ENCODE measurements around the gene CTSW.

Gene CTSW

DNA sequence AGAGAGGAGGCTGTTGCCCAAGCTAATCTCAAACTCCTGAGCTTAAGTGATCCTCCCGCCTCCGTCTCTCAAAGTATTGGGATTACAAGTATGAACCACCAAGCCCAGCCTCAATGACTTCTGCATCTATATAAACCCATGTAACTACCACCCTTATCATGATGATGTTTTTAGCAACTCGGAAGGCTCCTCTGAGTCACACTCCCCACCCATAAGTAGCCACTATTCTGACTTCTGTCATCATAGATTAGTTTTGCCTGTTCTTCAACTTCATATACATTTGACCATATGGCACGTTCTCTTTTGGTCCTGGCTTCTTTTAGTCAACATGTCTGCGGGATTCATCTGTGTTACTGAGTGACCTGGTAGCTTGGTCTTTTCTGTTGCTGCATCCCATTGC is 27.0 kb downstream of the CTSW start:
- no peak for DNase-seq

DNA sequence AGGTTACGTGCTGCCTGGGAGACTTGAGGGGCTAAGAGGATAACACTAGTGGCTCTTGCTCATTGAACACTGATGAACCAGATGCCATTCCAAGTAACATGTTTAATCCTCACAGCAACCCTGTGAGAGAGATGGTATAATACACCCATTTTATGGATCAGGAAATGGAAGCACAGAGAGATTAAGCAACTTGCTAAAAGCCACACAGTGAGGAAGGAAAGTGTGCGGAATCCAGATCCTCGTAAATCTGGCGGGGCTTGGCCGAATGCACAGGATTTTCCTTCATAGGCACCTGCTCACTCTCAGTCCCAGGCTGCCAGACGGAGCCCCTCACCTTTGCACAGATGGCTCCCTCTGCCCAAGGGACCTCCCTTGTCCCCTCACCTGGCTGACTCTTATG is 28.2 kb downstream of the CTSW start:
- no peak for DNase-seq

DNA sequence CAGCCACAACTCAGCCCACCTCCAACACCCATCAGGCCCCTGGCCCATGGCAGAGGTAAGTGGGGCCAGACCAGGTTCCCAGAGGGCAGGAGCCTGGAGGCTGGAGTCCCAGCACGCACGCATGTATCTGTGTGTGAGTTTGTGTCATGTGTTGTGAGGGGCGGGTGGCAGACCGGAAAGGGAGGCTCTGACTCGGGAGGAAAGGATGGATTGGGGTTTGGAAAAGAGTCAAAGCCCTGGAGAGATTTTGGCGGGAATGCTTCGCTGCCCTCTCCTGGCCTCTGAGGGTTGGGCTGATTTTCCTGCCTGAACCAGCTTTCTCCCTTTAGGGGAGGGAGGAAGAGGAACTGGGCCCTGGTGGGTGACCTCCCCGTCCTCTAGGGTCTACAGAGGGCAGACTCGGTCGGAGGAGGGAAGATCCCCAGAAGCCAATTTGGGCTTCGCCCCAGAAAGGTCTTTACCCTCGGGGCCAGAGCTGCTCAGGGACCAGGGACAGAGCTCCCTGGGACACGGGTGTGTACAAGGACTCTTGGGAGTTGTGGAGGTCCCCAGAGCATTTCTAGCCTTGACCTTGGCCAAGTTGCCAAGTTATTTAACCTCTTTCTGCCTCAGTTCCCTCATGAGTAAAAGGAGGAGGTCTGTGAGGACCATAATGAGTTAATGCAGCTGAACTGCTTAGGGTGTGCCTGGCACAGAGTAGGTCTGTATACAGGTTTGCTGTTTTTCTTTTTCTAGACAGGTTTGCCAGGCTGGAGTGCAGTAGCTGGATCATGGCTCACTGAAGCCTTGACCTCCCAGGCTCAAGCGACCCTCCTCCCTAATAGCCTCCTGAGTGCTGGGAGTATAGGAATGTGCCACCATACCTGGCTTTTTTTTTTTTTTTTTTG is 32.3 kb downstream of the CTSW start:
- no peak for DNase-seq

DNA sequence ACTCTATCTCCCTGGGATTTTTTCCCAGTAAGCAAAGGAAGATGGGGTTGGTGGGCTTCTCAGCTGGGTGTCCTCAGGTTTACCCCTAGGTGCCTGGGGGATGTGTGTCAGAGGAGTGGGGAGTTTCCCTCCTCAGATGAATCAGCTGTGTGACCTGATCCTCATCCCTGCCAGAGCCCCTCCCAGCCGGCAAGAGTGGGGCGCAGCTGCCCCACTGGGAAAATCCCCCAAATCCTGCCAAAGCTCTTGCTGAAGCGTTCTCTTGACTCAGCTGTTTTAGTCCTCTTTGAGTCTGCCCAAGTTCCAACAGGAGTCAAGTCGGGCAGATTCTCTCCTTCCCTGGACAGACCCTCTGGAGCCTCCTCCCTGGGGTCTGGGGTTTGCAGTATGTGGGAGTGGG is 33.2 kb downstream of the CTSW start:
- DNase-seq: no peak

DNA sequence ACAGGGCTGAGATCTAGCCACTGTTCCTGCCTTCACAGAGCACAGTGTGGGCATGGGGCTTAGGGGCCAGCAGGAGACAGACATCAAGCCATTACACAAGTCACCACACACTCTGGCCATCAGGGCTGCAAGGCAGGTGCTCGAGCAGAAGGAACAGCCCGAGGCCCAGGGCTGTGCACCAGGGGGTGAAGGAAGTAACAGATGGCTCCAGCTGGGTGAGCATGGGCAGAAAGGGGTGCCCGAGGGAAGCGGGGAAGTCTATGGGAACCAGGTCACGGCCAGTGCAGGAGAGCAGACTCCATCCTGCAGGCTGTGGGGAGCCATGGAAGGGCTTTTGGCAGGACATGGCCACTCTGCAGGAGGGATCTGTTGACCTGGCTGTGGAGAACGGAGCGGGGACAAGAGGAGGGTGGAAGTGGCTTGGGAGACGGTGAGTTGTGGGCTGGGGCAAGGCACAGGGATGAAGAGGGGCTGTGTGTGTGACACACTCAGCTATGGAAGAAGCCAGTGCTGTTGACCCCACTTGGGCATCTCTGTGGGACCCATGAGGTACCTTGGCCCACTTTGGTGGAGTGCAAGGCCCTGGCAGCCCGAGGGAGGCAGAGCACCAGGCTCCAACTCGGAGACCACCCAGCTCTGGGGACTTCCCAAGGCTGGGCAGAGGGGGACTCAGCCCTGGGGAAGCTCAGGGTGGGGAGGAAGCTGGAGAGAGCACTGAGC is 35.6 kb downstream of the CTSW start:
- DNase-seq: no peak

DNA sequence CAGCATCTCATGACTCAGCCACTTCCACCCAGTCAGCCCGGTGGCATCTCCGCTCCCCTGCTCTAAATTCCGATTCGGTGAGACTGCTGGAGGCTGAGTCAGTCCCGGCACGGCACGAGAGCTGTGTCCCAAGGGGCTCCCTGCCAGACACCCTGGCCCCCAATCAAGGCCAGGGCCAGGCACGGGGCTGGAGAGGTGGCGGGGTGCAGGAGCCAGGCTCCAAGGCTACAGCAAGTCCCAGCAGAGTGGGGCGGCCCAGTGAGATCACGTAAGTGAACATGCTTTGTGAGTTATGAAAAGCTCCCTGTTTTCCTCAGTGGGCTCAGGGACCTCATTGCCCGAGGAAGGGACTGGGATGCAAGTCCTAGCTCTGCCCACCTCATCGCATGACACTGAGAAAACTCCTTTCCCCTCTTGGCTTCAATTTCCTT is 36.2 kb downstream of the CTSW start:
- DNase-seq: no peak

DNA sequence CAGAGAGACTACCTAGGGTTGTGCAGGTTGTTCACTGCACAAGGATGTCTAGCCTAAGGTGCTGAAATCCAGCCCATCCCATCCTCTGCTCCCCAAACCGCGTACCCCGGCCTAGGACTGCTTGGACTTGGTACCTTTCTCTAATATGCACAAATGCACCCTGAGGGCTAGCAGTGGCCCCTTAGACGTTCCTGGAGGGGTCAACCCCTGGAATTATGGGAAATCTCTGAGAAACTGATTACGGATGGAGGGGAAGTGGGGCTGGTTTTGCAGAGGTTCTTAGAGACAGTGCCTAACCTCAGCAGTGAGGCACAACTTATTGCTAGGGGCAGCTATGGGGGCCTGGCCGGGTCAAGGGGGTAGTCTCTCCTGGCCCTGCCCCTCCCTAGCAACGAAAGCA is 36.8 kb downstream of the CTSW start:
- DNase-seq: no peak

DNA sequence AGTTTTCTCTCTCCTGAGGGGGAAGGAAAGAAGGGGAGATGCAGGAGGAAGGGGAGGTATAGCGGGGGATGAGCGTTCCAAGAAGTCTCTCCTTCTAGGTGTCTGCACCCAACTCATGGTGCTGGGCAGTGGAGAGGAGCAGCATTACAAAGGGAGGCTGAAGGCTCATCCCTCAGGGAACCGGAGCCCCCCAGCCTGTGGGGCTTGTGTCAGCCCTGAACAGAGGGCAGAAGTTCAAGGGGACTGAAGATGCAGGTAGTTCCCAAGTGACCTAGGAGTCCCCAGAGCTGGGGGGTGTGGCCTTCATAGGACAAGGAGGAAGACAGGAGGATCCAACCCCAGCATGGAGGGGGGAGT is 37.4 kb downstream of the CTSW start:
- no peak for DNase-seq

DNA sequence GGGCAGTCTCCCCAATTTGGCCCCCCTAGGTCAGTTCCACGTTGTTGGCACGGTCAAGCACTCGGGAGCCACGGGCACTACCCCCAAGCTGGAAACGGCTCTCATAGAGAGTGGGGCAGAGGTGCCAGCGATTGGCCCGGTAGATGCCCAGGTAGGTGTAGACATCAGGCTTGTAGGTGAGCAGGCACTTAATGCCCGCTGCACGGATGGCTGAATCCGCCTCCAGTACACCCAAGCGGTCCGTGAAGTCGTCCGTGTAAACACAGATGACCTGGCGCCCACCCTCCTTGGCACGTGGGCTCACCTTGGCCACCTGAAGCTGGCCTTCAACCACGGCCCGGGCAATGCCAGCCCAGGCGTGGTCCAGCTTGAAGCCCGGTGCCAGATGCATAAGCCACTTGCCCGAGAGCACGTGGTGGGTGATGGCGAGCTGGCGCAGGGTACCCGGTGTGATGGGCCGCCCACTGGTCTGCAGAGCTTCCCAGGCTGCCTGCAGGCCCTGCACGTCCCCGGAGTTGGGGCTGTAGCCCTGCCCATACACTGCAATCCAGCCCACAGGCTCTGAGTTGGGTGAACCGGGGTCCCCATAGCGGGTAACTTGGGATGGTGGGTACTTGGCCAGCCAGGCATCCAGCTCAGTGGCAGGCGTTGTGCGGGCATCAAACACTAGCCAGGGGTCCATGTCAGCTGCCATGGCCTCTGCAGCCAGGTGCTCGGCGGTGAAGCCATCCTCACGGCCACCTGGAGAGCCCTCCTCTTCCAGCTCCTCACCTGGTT is 38.0 kb downstream of the CTSW start:
- no peak for DNase-seq

DNA sequence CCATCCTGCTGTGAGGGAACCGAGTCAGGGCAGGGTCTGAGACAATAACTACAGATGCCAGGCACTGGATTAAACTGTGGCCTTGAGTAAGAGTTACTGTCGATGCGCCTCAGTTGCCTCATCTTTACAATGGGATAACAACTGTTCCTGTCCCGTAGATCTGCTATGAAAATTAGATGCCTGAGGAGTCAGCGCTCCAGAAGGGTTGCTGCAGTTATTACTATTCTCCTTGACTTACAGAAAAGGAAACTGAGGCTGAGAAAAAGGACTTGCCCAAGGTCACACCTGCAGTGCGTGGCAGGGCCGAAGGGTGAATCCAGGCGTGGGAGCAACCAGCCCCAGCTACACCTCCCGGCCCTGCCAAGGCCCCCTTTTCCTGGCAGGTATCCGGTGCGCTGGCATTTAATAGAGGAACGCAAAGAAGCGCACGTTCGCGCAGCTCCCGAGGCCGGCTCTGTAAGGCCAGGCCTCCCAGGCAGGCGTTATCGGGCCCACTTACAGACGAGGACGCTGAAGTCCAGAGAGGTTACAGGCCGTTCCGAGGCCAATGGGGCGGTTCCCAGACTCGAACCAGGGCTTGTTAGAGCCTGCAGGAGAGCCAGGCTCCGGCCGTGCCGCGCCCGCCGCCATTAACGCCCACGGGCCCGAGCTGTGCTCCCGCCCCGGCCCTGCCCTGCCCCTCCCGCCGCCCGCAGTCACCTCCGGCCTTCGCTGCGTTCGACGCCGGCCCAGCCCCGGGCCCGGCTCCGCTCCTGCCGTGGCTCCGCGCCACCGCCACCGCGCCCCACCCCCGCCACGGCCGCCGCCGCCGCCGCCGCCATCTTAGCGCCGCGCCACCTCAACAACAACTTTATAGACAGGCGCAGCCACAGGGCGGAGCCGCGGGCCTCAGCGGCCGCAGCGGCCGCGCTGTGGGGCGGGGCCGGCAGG is 38.8 kb downstream of the CTSW start, which contains the start of gene C11orf68:
C11orf68 (minus strand) TSS at position 852 of the 930 bp plus-strand sequence; CDS start at position 821, 31 bp downstream.
- no peak for DNase-seq

DNA sequence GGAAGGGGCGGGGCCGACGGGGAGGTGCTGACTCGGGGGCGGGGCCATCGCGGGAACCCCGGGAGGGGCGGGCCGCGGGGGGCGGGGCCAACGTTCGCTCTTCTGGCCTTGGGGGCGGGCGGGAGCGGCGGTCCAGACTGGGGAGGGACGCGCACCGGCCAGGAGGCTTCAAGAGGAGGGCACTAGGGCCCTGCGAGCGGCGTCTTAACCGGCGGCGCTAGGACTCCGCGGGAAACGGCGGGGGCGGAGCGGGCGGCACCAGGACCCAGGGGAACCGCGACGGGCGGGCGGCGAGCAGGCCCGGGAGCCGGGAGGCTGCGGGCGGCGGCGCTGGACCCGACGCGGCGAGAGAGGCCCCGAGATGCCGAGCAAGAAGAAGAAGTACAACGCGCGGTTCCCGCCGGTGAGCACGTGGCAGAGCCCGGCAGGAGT is 39.5 kb downstream of the CTSW start, which contains the start of gene DRAP1:
DRAP1 (plus strand) TSS at position 286 of the 432 bp plus-strand sequence; CDS start at position 362, 76 bp downstream.
- peak; percentile 99 for DNase-seq

DNA sequence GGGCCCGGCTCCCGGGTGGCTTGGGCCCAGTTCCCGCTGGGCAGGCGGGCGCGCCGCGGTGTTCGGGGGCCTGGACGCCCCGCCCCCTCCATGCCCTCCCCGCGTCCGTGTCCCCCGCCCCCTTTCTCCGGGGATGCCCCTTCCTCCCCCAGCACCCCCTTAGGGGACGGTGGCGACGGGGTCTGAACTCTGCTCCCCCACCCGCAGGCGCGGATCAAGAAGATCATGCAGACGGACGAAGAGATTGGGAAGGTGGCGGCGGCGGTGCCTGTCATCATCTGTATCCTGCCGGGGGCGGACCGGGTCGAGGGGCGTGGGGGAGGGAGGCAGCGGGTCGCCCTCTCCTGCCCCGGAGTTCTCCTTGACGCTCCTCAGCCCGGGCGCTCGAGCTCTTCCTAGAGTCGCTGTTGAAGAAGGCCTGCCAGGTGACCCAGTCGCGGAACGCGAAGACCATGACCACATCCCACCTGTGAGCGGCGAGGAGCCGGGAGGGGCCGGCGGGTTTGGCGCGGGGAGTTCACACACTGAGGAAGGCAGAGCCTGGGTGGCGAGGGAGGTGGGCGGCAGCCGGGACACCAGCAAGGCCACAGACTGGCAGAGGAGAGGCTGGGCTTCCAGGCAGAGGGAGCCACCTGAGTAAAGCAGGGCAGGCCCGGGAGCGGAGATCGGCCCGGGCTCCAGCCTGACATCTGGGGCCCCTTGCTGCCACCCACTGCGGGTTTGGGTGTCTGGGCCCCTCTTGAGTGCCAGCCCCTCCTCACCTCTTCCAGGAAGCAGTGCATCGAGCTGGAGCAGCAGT is 40.1 kb downstream of the CTSW start:
- DNase-seq: peak; percentile 41

DNA sequence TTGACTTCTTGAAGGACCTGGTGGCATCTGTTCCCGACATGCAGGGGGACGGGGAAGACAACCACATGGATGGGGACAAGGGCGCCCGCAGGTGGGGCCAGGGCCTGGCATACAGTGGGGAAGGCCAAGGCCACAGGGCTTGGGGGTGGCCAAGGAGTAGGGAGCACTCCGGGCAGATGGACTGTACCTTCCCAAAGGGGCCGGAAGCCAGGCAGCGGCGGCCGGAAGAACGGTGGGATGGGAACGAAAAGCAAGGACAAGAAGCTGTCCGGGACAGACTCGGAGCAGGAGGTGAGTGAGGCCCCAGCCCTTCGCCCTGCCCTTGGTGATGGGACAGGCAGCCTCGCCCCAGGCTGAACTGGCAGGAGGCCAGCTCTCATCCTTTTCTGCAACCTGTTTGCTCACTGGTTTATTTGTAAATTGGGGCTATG is 40.8 kb downstream of the CTSW start:
- DNase-seq: no peak

DNA sequence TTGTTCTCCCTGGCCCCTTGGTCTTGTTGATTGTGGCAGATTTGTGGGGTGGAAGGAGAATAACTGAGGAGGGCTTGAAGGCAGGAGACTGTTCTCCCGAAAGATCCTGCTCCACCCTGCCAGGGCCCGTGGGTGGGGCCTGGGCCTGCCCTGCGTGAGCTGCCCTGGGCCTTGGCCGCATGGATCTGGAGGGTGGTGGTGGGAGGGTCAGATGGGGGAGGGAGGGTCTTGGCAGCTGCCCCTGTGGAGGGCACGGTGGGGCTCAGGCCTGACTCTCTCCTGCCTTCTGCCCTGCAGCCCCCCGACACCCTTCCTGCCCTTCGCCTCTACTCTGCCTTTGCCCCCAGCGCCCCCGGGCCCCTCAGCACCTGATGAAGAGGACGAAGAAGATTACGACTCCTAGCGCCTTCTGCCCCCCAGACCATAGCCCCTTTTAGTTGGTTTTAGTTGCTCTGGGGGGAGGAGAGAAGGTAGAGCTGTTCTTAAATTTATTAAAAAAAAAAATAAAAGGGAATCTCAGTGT is 41.5 kb downstream of the CTSW start:
- DNase-seq: no peak

DNA sequence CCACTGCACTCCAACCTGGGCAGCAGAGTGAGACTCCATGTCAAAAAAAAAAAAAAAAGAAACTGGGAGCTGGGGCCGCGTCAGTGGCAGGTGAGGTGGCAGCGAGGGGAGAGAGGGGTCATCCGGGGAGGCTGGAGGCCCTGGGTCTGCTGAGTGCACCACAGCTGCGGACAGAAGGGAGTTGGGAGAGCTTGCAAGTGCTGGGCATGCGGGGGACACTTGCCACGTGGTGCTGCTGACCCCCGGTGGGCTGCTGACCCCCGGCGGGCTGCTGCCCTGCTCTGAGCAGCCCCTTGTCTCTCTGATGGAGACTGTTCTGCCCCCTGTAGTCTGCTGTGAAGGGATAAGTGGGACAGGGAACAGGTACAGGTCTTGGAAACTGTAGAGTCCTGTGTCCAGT is 42.2 kb downstream of the CTSW start:
- no peak for DNase-seq

DNA sequence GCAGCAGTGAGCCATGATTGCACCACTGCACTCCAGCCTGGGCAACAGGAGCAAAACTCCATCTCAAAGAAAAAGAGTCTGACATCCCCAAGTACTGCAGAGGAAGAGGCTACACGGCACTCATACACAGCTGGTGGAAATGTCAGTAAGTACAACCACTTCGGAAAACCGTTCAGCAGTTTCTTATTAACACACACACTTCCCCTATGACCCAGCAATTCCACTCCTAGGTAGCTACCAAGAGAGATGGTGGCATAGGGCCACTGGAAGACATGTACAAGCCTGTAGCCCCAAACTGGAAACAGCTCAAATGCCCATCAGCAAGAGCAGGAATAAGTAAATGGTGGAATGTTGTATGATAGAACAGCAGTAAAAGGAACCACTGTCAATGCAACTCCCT is 42.9 kb downstream of the CTSW start:
- no peak for DNase-seq

DNA sequence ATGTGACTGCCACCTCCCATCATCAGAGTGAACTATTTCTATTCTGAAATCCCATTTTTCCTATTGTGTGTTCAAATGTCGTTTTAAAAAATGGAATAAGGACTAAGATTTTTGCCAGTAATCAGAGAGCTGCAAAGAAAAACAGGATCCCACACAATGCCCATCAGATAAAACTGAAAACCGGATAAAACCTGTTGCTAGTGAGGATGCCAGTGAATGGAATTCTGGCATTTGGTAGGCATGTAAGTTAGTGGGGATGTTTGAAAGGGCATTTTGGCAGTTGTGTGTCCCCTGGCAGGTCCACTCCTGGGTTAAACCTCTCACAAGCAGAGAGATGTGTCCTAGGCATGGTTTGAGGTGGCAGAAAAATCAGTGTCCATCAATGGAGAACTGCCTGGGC is 45.8 kb downstream of the CTSW start:
- no peak for DNase-seq

DNA sequence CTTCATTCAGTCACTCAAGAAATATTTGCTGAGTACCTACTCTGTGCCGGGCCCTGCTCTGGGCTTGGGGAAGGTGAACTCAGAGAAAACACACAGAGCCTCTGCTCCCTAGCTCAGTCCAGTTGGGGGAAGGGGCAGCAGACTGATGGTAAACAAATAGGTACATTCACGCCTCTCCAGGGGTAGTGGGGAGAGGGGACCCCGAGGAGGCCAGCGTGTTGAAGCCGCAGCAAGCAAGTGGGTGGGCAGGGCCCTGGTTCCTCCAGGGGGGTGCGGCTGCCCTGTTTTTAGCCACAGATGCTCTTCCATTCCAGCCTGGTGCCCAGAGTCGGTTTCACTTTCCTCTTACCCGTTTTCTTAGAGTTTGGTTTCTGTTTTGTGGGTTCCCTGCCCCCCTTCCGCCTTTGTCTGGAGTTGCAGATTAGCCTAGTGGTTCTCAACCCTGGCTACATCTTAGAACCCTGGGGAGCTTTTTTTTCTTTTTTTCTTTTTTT is 48.3 kb downstream of the CTSW start:
- peak; percentile 86 for DNase-seq

DNA sequence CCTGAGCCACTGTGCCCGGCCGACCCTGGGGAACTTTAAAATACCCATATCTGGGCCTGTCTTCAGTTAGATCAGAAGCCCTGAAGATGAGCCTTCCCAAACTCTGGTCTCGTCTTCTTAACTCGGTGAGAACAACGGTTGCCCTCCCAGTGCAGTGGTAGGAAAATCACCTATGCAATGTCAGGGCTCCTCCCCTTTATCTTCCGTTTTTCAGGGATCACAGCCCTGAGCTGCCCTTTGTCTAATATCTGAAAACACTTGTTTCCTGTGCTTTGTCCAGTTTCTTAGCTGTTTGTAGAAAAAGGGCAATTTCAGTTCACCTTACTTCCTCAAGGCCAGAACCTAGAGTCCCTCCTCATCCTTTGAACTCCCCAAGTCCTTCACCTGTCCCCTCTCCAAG is 49.0 kb downstream of the CTSW start:
- no peak for DNase-seq

DNA sequence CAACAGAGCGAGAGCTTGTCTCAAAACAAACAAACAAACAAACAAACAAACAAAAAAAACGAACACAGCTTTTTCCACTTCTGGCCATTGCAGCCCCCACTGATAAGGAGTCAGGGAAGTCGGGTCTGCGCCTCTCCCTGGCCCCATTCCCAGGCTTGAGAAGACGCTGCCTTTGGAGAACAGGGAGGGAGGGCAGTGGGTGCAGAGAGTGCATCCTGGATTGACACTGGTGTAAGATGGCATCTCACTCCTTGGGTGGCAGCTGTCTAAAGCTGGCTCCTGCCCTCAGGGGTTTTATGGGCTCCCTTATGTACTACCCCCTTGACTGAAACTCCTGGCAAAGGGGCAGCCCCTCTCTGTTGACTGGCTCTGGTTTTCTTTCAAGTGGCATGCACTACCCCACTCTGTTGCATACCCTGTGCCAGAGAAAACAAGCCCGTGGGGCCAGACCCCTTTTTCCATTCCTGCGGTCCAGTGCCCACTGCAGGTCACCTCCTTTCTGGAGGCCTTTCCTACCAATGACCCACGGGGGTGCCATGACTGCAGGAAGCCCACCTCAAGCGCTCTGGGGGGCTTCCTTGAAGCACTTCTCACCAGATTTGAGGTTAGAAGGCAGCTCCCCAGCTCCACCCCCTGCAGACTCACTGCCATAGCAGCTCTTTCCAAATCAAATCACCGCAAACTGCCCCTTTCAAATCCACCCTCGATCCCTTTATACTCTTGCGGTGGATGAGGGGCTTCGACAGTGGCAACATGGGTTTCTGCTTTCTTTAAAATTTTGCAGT is 52.3 kb downstream of the CTSW start:
- no peak for DNase-seq
